Fibroblast of skin of right biceps (primary cell): ENCODE measurements around the gene ALG14.
A peak's percentile ranks its signal among the peaks of the same experiment; 100 is the strongest.

Experiments used
- DNase-seq: peaks from one replicate; pipeline ENCODE4 v3.0.0-alpha.2; 2013

ALG14 gene

GRCh38 chr1:95005584-95005983 lies 67.2 kb downstream of the ALG14 start:
- DNase-seq, result no peak

- no peak for DNase-seq
These were observed 68.7 kb downstream of the ALG14 start for GRCh38 chr1:95004013-95004412.

GRCh38 chr1:95003433-95003738 lies 69.4 kb downstream of the ALG14 start:
- no peak for DNase-seq

- DNase-seq, result peak; percentile 46
These were observed 70.0 kb downstream of the ALG14 start for GRCh38 chr1:95002540-95003432.

GRCh38 chr1:95002164-95002539 lies 70.6 kb downstream of the ALG14 start:
- DNase-seq, result no peak

- DNase-seq, result no peak
These were observed 73.2 kb downstream of the ALG14 start for GRCh38 chr1:94999456-95000131.

- no peak for DNase-seq
These were observed 74.0 kb downstream of the ALG14 start for GRCh38 chr1:94998748-94999147.

- DNase-seq, result no peak
These were observed 74.6 kb downstream of the ALG14 start for GRCh38 chr1:94998114-94998513.

GRCh38 chr1:94995536-94995935 lies 77.2 kb downstream of the ALG14 start:
- peak; percentile 41 for DNase-seq

- no peak for DNase-seq
These were observed 77.9 kb downstream of the ALG14 start for GRCh38 chr1:94994805-94995204.

GRCh38 chr1:94993931-94994645 lies 78.7 kb downstream of the ALG14 start:
- DNase-seq, result no peak

- DNase-seq, result no peak
These were observed 79.7 kb downstream of the ALG14 start for GRCh38 chr1:94992863-94993563.

GRCh38 chr1:94992161-94992560 lies 80.6 kb downstream of the ALG14 start:
- no peak for DNase-seq

- no peak for DNase-seq
These were observed 82.8 kb downstream of the ALG14 start for GRCh38 chr1:94989911-94990473.

- DNase-seq, result no peak
These were observed 83.4 kb downstream of the ALG14 start for GRCh38 chr1:94989398-94989797.

GRCh38 chr1:94988356-94988755 lies 84.4 kb downstream of the ALG14 start:
- no peak for DNase-seq

- peak; percentile 79 for DNase-seq
These were observed 86.0 kb downstream of the ALG14 start for GRCh38 chr1:94986783-94987182.

GRCh38 chr1:94983171-94983739 lies 89.5 kb downstream of the ALG14 start:
- DNase-seq, result peak; percentile 89

GRCh38 chr1:94982398-94982797 lies 90.4 kb downstream of the ALG14 start:
- DNase-seq, result no peak

GRCh38 chr1:94981575-94981973 lies 91.2 kb downstream of the ALG14 start:
- no peak for DNase-seq

GRCh38 chr1:94980582-94981574 lies 91.9 kb downstream of the ALG14 start:
- peak; percentile 69 for DNase-seq
